Measurements from ENCODE around the gene LY6G6F.

Gene LY6G6F

GRCh38 chr6:31690231-31691077 is 16.2 kb upstream of the LY6G6F start:
- Histone ChIP-seq H3K27ac (no peak overlapping the region), H3K9me3 (ENCODE audit: severe bottlenecking) (no peaks in the 10 kb centered on the region)
- TF ChIP-seq CTCF (IDR thresholded peaks at IDR 0.05; ENCODE audit: low read depth, low read length): no peak

GRCh38 chr6:31691078-31691463 is 15.6 kb upstream of the LY6G6F start:
- Histone ChIP-seq H3K27me3 (ENCODE audit: insufficient read depth, low read depth, severe bottlenecking) (no peaks in the 10 kb centered on the region), H3K27ac (no peak overlapping the region), H3K36me3 (peaks cover 82% of the 10 kb centered on the region), H3K4me3 (ENCODE audit: low read depth, low read length) (no peak overlapping the region), H3K9me3 (ENCODE audit: severe bottlenecking) (no peaks in the 10 kb centered on the region)
- DNase-seq: no peak
- TF ChIP-seq CTCF (IDR thresholded peaks at IDR 0.05; ENCODE audit: low read depth, low read length): no peak

More at GRCh38 chr6:31690231-31691077, 16.2 kb upstream of the LY6G6F start:
- Histone ChIP-seq H3K4me3 (ENCODE audit: low read depth, low read length) (no peak overlapping the region), H3K27me3 (ENCODE audit: insufficient read depth, low read depth, severe bottlenecking) (no peaks in the 10 kb centered on the region), H3K36me3 (peaks cover 82% of the 10 kb centered on the region)
- no peak for DNase-seq

- H3K27me3 ChIP-seq (ENCODE audit: insufficient read depth, low read depth, severe bottlenecking): no peaks in the 10 kb centered on the region
- no peaks in the 10 kb centered on the region for H3K9me3 ChIP-seq (ENCODE audit: severe bottlenecking)
- H3K27ac ChIP-seq: no peak overlapping the region
- H3K4me3 ChIP-seq (ENCODE audit: low read depth, low read length): no peak overlapping the region
- no peak for TF ChIP-seq CTCF (IDR thresholded peaks at IDR 0.05; ENCODE audit: low read depth, low read length)
- H3K36me3 ChIP-seq: peaks cover 82% of the 10 kb centered on the region
- DNase-seq: no peak
Measured at GRCh38 chr6:31691564-31692108, 15.0 kb upstream of the LY6G6F start.

- Histone ChIP-seq H3K27ac (no peak overlapping the region), H3K4me3 (ENCODE audit: low read depth, low read length) (no peak overlapping the region), H3K27me3 (ENCODE audit: insufficient read depth, low read depth, severe bottlenecking) (no peaks in the 10 kb centered on the region), H3K36me3 (peaks cover 79% of the 10 kb centered on the region), H3K9me3 (ENCODE audit: severe bottlenecking) (no peaks in the 10 kb centered on the region)
- no peak for TF ChIP-seq CTCF (IDR thresholded peaks at IDR 0.05; ENCODE audit: low read depth, low read length)
- DNase-seq: no peak
Measured at GRCh38 chr6:31692353-31692752, 14.3 kb upstream of the LY6G6F start.

GRCh38 chr6:31692886-31693285 is 13.8 kb upstream of the LY6G6F start:
- peaks cover 79% of the 10 kb centered on the region for H3K36me3 ChIP-seq

More at GRCh38 chr6:31692886-31693285, 13.8 kb upstream of the LY6G6F start:
- no peaks in the 10 kb centered on the region for H3K9me3 ChIP-seq (ENCODE audit: severe bottlenecking)
- no peaks in the 10 kb centered on the region for H3K27me3 ChIP-seq (ENCODE audit: insufficient read depth, low read depth, severe bottlenecking)
- no peak for DNase-seq
- H3K27ac ChIP-seq: no peak overlapping the region
- H3K4me3 ChIP-seq (ENCODE audit: low read depth, low read length): no peak overlapping the region
- no peak for TF ChIP-seq CTCF (IDR thresholded peaks at IDR 0.05; ENCODE audit: low read depth, low read length)

Data from WERI-Rb-1 (cell line).